SK-N-MC (cell line): ENCODE results near the gene MBD2.

Experiments
- EZH2 ChIP-seq: fragments of 200-600 bp; sonication (generic); IDR thresholded peaks from one replicate; pipeline ENCODE4 v1.6.1; 2017; ENCODE audit warnings: antibody characterized with exemption
- FOXP2 ChIP-seq: optimal IDR thresholded peaks from 2 replicates; pipeline ENCODE3; 2011; ENCODE audit warnings: mild to moderate bottlenecking, moderate library complexity; ENCODE audit not compliant: insufficient read depth; ENCODE audit errors: extremely low read length, control extremely low read depth
- POLR2AphosphoS5 ChIP-seq: IDR thresholded peaks from 2 replicates; pipeline ENCODE4 v1.6.1; 2012; ENCODE audit warnings: mild to moderate bottlenecking, low read depth, low read length, borderline replicate concordance

DNA sequence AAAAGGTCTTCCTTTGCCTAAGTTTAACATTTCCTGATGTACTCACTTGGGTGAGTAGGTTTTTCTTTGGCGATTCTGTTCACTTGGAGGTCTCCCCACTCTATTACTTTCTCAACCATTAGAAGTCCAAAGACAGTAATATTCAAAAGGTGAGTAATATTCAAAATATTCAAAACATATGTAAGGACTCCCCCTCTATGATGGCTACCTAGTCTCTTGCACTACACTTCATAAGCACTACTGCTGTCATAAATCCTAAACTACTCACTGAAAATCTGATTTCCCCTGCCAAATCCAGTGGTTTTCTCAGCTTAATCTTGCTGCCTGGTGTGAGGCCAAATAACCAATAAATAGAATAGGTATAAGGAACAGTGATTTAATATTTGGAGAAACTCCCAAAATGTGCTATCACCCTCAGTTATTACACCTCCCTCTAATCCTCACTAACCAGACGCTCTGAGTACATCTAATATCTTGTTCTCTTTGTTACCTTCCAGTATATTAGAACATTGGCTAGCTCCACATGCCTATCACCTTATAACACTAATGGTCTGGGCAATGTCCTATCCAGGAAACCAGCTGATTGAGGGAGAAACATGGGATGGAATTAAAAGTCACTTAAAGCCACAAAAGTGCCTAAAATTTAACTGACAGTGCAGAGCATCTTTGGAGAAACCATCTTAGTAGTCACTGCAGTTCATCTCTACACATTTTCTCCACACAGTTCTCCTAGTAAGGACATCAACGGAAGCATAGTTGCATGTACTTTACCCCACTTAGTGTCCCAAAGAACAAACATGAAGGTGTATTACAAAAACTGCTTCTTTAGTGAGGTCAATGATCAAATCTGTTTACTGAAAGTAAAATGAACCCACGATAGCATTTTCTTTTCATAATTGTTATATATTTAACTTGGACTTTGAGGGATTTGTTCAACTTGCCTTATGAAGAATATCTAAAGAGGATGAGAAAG, 54.8 kb downstream of the MBD2 start:
- TF ChIP-seq POLR2AphosphoS5 (no peak), EZH2 (no peak), FOXP2 (no peak)
